GM23338 (cell line): ENCODE results near the gene FAM193B.

ENCODE experiments used
- CREB1 ChIP-seq: fragments of 250-450 bp; sonication (Bioruptor Pico); IDR thresholded peaks from 2 replicates; pipeline ENCODE4 v1.5.0; 2020; ENCODE audit warnings: low read depth, mild to moderate bottlenecking, moderate library complexity
- EZH2 ChIP-seq: fragments of 200-600 bp; sonication (generic); IDR thresholded peaks from one replicate; pipeline ENCODE4 v1.8.0; 2017; ENCODE audit warnings: antibody characterized with exemption, mild to moderate bottlenecking, low read depth; ENCODE audit not compliant: unreplicated experiment
- EZH2phosphoT487 ChIP-seq: fragments of 200-600 bp; sonication (generic); IDR thresholded peaks from one replicate; pipeline ENCODE4 v1.8.1; 2018; ENCODE audit warnings: antibody characterized with exemption; ENCODE audit not compliant: unreplicated experiment
- JUNB ChIP-seq: IDR thresholded peaks from one replicate; pipeline ENCODE4 v1.6.1; 2016; ENCODE audit warnings: antibody characterized with exemption; ENCODE audit not compliant: unreplicated experiment
- POLR2AphosphoS5 ChIP-seq: IDR thresholded peaks from 2 replicates; pipeline ENCODE4 v1.6.1; 2016; ENCODE audit warnings: antibody characterized with exemption, low read depth
- ZNF331 ChIP-seq: fragments of 250-450 bp; sonication (Bioruptor Pico); IDR thresholded peaks from 2 replicates; pipeline ENCODE4 v1.5.0; 2020; ENCODE audit warnings: low read depth, mild to moderate bottlenecking, moderate library complexity
- TF ChIP-seq, protein P1 (sequence below), 2 experiments: fragments of 200-600 bp in 1 of 2; sonication (generic) in 1 of 2; conservative IDR thresholded peaks; 2 replicates each; pipeline versions ENCODE4 v1.5.1 to v1.6.1; 2016 to 2017; ENCODE audit warnings: antibody characterized with exemption in 2 of 2, low read depth in 2 of 2, mild to moderate bottlenecking in 2 of 2, moderate library complexity in 1 of 2
- TF ChIP-seq, protein P2 (sequence below): IDR thresholded peaks from one replicate; pipeline ENCODE4 v1.6.1; 2018; ENCODE audit warnings: antibody characterized with exemption; ENCODE audit not compliant: unreplicated experiment

DNA sequence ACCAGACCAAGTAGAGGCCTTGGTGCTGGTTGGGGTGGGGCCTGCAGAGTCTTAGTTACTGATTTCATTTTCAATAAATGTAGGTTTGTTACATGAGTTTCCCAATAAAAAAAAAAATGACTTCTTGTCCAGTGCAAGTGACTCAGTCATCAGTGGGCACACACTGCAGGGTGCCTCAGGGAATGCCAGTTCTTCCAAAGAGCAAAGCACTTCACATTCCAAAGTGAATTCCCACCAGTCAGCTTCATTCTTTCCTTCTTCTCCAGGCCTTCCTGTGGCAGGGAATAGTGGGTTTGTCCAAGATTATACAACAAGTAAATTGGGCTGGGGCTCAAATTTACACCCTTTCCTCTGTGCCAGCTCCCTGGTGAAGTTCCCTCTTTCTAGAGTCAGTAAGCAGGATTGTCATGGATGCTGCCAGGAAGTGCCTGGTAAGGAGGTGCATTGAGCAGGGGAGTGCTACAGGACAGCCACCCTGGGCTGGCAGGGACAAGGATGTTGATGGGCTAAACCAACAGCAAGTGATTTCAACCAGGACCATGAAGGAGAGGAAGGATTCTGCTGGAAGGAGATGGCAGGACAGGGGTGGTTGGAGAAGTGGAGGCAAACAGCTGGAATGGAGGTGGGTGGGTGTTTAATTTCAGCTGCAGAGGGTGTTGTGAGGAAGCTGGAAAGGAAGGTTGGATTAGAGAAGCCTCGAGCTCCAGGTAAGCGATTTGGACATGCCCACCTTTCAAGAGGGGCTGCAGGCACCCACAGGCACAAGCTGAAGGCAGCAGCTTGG lies 41.8 kb upstream of the FAM193B start:
- TF ChIP-seq, protein P1, sequence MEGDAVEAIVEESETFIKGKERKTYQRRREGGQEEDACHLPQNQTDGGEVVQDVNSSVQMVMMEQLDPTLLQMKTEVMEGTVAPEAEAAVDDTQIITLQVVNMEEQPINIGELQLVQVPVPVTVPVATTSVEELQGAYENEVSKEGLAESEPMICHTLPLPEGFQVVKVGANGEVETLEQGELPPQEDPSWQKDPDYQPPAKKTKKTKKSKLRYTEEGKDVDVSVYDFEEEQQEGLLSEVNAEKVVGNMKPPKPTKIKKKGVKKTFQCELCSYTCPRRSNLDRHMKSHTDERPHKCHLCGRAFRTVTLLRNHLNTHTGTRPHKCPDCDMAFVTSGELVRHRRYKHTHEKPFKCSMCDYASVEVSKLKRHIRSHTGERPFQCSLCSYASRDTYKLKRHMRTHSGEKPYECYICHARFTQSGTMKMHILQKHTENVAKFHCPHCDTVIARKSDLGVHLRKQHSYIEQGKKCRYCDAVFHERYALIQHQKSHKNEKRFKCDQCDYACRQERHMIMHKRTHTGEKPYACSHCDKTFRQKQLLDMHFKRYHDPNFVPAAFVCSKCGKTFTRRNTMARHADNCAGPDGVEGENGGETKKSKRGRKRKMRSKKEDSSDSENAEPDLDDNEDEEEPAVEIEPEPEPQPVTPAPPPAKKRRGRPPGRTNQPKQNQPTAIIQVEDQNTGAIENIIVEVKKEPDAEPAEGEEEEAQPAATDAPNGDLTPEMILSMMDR (conservative IDR thresholded peaks at IDR 0.05; ENCODE audit: low read depth in 2 of 2) = no peak
- TF ChIP-seq, protein P2, sequence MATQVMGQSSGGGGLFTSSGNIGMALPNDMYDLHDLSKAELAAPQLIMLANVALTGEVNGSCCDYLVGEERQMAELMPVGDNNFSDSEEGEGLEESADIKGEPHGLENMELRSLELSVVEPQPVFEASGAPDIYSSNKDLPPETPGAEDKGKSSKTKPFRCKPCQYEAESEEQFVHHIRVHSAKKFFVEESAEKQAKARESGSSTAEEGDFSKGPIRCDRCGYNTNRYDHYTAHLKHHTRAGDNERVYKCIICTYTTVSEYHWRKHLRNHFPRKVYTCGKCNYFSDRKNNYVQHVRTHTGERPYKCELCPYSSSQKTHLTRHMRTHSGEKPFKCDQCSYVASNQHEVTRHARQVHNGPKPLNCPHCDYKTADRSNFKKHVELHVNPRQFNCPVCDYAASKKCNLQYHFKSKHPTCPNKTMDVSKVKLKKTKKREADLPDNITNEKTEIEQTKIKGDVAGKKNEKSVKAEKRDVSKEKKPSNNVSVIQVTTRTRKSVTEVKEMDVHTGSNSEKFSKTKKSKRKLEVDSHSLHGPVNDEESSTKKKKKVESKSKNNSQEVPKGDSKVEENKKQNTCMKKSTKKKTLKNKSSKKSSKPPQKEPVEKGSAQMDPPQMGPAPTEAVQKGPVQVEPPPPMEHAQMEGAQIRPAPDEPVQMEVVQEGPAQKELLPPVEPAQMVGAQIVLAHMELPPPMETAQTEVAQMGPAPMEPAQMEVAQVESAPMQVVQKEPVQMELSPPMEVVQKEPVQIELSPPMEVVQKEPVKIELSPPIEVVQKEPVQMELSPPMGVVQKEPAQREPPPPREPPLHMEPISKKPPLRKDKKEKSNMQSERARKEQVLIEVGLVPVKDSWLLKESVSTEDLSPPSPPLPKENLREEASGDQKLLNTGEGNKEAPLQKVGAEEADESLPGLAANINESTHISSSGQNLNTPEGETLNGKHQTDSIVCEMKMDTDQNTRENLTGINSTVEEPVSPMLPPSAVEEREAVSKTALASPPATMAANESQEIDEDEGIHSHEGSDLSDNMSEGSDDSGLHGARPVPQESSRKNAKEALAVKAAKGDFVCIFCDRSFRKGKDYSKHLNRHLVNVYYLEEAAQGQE = no peak
- TF ChIP-seq ZNF331 (CRISPR knock-in tag) = no peak
- TF ChIP-seq EZH2phosphoT487 = no peak
- TF ChIP-seq EZH2 = no peak
- no peak for TF ChIP-seq POLR2AphosphoS5
- TF ChIP-seq CREB1 (CRISPR knock-in tag) = no peak
- no peak for TF ChIP-seq JUNB
